ENCODE results near the gene APOC1. TPM values are rescaled to one million over a fixed set of nuclear protein-coding genes. Genes with fewer than 3 reads are reported as not detected.

Gene APOC1
- total RNA-seq, 1 donor from 2014 or later: 2.2 TPM

DNA sequence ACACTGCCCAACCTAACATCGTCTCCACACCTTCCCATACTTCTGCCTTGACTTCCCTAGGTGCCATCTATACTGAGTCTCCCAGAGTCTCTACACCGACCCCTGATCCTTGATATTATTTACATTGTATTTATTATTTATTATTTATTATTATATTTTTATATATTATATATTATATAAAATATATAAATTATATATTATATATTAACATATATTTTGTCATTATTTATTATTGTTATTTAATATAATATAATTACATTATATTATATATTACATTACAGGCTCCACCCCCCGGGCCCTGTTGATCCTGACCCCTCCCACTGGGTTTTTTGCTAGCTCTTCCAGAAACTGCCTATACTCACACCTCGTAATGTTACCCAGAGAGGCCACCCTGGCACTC, 41.7 kb upstream of the APOC1 start:
- peaks cover 43% of the 10 kb centered on the region for H3K36me3 ChIP-seq (ENCODE audit: insufficient read depth, low read length)
- DNase-seq (ENCODE audit: low read depth): no peak
- H3K4me3 ChIP-seq (ENCODE audit: insufficient read depth, low read depth, low read length): no peak overlapping the region
- peaks cover 52% of the 10 kb centered on the region for H4K20me1 ChIP-seq (ENCODE audit: insufficient read depth, low read length)
- H3K9ac ChIP-seq (ENCODE audit: low read length): no peak overlapping the region
- no peak overlapping the region for H2AFZ ChIP-seq (ENCODE audit: low read depth, low read length)
- H3K27me3 ChIP-seq (ENCODE audit: insufficient read depth, low read length): no peaks in the 10 kb centered on the region
- H3K9me3 ChIP-seq (ENCODE audit: insufficient read depth, low read depth, low read length): no peaks in the 10 kb centered on the region
- peaks cover 44% of the 10 kb centered on the region for H3K36me3 Mint-ChIP-seq (ENCODE audit: low read depth, unreplicated experiment)
- H3K4me2 ChIP-seq (ENCODE audit: low read length): no peak overlapping the region
- peaks cover 48% of the 10 kb centered on the region for H3K4me1 ChIP-seq (ENCODE audit: insufficient read depth, low read length)
- H3K27ac ChIP-seq (ENCODE audit: low read depth, low read length): no peak overlapping the region
- FAIRE-seq: no peak
- H3K27ac Mint-ChIP-seq (ENCODE audit: unreplicated experiment): no peak overlapping the region
- H3K9me3 Mint-ChIP-seq (ENCODE audit: unreplicated experiment): no peaks in the 10 kb centered on the region
- no peaks in the 10 kb centered on the region for H3K27me3 Mint-ChIP-seq (ENCODE audit: low read depth, unreplicated experiment)
- H3K79me2 ChIP-seq (ENCODE audit: insufficient read depth, low read length): peaks cover 29% of the 10 kb centered on the region
- peak overlapping the region; percentile 9 for H3K4me3 Mint-ChIP-seq (ENCODE audit: unreplicated experiment)
- peaks cover 31% of the 10 kb centered on the region for H3K4me1 Mint-ChIP-seq (ENCODE audit: low read depth, unreplicated experiment)
- no peak for TF ChIP-seq EZH2 (IDR thresholded peaks at IDR 0.05; ENCODE audit: insufficient read depth, low read length)
- TF ChIP-seq, protein P1, sequence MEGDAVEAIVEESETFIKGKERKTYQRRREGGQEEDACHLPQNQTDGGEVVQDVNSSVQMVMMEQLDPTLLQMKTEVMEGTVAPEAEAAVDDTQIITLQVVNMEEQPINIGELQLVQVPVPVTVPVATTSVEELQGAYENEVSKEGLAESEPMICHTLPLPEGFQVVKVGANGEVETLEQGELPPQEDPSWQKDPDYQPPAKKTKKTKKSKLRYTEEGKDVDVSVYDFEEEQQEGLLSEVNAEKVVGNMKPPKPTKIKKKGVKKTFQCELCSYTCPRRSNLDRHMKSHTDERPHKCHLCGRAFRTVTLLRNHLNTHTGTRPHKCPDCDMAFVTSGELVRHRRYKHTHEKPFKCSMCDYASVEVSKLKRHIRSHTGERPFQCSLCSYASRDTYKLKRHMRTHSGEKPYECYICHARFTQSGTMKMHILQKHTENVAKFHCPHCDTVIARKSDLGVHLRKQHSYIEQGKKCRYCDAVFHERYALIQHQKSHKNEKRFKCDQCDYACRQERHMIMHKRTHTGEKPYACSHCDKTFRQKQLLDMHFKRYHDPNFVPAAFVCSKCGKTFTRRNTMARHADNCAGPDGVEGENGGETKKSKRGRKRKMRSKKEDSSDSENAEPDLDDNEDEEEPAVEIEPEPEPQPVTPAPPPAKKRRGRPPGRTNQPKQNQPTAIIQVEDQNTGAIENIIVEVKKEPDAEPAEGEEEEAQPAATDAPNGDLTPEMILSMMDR (IDR thresholded peaks at IDR 0.05; ENCODE audit: insufficient read depth, low read depth, low read length): no peak

DNA sequence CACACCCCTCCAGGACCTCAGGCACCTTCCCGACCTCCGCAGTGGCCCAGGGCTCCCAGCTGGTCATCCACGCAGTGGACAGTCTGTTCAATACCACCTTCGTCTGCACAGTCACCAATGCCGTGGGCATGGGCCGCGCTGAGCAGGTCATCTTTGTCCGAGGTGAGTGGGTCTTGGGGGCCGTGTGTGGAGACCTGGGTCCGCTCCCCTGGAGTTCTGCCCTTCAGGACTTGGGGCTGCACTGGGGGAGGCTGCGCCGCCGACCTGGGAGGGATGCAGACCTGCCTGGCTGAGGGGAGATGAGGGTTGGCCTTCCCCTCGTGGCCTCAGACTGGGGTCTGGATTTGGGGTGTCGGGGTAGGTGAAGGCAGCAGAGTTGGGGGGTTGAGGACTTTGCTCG, 40.1 kb upstream of the APOC1 start:
- Mint-ChIP-seq H3K36me3 (ENCODE audit: low read depth, unreplicated experiment) (peaks cover 37% of the 10 kb centered on the region), H3K27me3 (ENCODE audit: low read depth, unreplicated experiment) (no peaks in the 10 kb centered on the region)
- H3K9me3 ChIP-seq (ENCODE audit: insufficient read depth, low read depth, low read length): no peaks in the 10 kb centered on the region

More for the DNA sequence above, 40.1 kb upstream of the APOC1 start:
- H3K9ac ChIP-seq (ENCODE audit: low read length): no peak overlapping the region
- FAIRE-seq: no peak
- peaks cover 29% of the 10 kb centered on the region for H3K79me2 ChIP-seq (ENCODE audit: insufficient read depth, low read length)
- Mint-ChIP-seq H3K4me3 (ENCODE audit: unreplicated experiment) (no peak overlapping the region), H3K27ac (ENCODE audit: unreplicated experiment) (no peak overlapping the region), H3K9me3 (ENCODE audit: unreplicated experiment) (no peaks in the 10 kb centered on the region), H3K4me1 (ENCODE audit: low read depth, unreplicated experiment) (peaks cover 40% of the 10 kb centered on the region)
- no peak overlapping the region for H2AFZ ChIP-seq (ENCODE audit: low read depth, low read length)
- TF ChIP-seq EZH2 (IDR thresholded peaks at IDR 0.05; ENCODE audit: insufficient read depth, low read length): no peak
- TF ChIP-seq, protein P1 (IDR thresholded peaks at IDR 0.05; ENCODE audit: insufficient read depth, low read depth, low read length): no peak
- DNase-seq (ENCODE audit: low read depth): no peak
- no peak overlapping the region for H3K4me3 ChIP-seq (ENCODE audit: insufficient read depth, low read depth, low read length)
- peaks cover 41% of the 10 kb centered on the region for H3K36me3 ChIP-seq (ENCODE audit: insufficient read depth, low read length)
- peaks cover 44% of the 10 kb centered on the region for H3K4me1 ChIP-seq (ENCODE audit: insufficient read depth, low read length)
- H4K20me1 ChIP-seq (ENCODE audit: insufficient read depth, low read length): peaks cover 51% of the 10 kb centered on the region
- no peaks in the 10 kb centered on the region for H3K27me3 ChIP-seq (ENCODE audit: insufficient read depth, low read length)
- H3K4me2 ChIP-seq (ENCODE audit: low read length): no peak overlapping the region
- no peak overlapping the region for H3K27ac ChIP-seq (ENCODE audit: low read depth, low read length)

Measured in astrocyte (in vitro differentiated cells and primary cell).